HAP-1 (cell line): ENCODE data around the gene ADGRF5.

Experiments used
- DNase-seq, 2 experiments: peaks; one replicate each; pipeline ENCODE4 v3.0.0-alpha.2; 2016 to 2020; ENCODE audit warnings: low spot score in 2 of 2
- H3K27me3 ChIP-seq: fragments of 250-450 bp; sonication (Bioruptor Pico); 2 replicates; pipeline ENCODE4 v1.5.1; 2020; ENCODE audit warnings: low read depth, mild to moderate bottlenecking, moderate library complexity
- H3K36me3 ChIP-seq: fragments of 250-450 bp; sonication (Bioruptor Pico); replicated peaks from 2 replicates; pipeline ENCODE4 v1.5.1; 2020; ENCODE audit warnings: mild to moderate bottlenecking
- H3K4me1 ChIP-seq: fragments of 250-450 bp; sonication (Bioruptor Pico); 2 replicates; pipeline ENCODE4 v1.5.1; 2020; ENCODE audit warnings: mild to moderate bottlenecking
- H3K4me3 ChIP-seq: fragments of 250-450 bp; sonication (Bioruptor Pico); 2 replicates; pipeline ENCODE4 v1.5.1; 2020; ENCODE audit warnings: mild to moderate bottlenecking, moderate library complexity
- H3K9me3 ChIP-seq: fragments of 250-450 bp; sonication (Bioruptor Pico); 2 replicates; pipeline ENCODE4 v1.5.1; 2020; ENCODE audit warnings: mild to moderate bottlenecking, moderate library complexity
- in situ Hi-C: fragments of 300-500 bp; cut with MboI; formaldehyde crosslinking; loops from 3 replicates; pipeline ENCODE4 v1.14.3; 2020; ENCODE audit warnings: low sequenced_read_pairs, inconsistent platforms, mixed read lengths

Gene ADGRF5, protein sequence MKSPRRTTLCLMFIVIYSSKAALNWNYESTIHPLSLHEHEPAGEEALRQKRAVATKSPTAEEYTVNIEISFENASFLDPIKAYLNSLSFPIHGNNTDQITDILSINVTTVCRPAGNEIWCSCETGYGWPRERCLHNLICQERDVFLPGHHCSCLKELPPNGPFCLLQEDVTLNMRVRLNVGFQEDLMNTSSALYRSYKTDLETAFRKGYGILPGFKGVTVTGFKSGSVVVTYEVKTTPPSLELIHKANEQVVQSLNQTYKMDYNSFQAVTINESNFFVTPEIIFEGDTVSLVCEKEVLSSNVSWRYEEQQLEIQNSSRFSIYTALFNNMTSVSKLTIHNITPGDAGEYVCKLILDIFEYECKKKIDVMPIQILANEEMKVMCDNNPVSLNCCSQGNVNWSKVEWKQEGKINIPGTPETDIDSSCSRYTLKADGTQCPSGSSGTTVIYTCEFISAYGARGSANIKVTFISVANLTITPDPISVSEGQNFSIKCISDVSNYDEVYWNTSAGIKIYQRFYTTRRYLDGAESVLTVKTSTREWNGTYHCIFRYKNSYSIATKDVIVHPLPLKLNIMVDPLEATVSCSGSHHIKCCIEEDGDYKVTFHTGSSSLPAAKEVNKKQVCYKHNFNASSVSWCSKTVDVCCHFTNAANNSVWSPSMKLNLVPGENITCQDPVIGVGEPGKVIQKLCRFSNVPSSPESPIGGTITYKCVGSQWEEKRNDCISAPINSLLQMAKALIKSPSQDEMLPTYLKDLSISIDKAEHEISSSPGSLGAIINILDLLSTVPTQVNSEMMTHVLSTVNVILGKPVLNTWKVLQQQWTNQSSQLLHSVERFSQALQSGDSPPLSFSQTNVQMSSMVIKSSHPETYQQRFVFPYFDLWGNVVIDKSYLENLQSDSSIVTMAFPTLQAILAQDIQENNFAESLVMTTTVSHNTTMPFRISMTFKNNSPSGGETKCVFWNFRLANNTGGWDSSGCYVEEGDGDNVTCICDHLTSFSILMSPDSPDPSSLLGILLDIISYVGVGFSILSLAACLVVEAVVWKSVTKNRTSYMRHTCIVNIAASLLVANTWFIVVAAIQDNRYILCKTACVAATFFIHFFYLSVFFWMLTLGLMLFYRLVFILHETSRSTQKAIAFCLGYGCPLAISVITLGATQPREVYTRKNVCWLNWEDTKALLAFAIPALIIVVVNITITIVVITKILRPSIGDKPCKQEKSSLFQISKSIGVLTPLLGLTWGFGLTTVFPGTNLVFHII (N-terminal part only)

DNA sequence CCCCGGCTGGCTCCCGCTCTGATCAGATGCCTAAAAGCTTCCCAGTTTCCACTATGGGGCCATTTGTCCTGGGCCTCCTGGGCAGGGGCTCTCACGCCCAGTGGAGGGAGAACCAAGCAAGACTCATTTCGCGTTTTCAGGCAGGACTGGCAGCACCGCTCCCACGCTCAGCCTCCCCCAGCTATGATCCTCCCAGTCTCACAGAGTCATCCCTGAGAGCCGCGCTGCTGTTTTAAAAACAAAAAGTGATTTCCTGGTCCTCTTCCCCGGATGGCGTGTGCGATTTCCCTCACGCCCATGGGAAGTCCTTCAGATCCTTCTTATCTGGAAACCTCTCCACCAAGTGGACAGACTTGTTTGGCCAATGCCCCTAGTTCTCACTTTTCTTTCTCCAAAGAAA, at the start of gene ADGRF5:
Gene ADGRF5 (minus strand): TSS at position 208 of the 400 bp plus-strand sequence. CDS start 15,176 bp downstream, outside the sequence.
- no peak within 1 kb of the TSS for H3K4me3 ChIP-seq
- H3K27me3 ChIP-seq, result no peaks in the 10 kb centered on the region
- DNase-seq, result no peak
- no peaks in the 10 kb centered on the region for H3K9me3 ChIP-seq
- H3K4me1 ChIP-seq, result no peaks in the 10 kb centered on the region
- no peaks in the 10 kb centered on the region for H3K36me3 ChIP-seq
- in situ Hi-C loops, result no loop called here

DNA sequence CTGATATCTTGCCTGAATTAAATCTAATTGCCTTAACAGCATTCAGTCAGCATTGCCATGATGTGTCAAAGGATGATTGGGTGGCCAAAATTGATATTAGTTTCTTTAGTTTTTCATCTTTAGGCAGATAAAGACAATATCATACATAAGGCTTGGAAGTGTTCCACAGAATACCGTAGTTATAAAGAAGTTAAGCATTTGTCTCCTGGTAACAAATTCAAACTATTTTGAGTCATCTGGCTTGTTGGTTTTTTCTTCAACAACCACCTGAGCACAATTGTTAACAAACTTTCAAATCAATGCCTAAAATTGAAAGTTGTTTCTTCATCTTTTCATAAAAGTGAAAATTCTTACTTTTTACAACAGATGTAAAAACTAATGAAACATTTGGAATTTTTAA, 47.5 kb upstream of the ADGRF5 start:
- in situ Hi-C loops, result no loop called here
- H3K9me3 ChIP-seq, result no peaks in the 10 kb centered on the region
- H3K4me1 ChIP-seq, result no peaks in the 10 kb centered on the region
- H3K27me3 ChIP-seq, result no peaks in the 10 kb centered on the region
- H3K4me3 ChIP-seq, result no peak overlapping the region
- no peak for DNase-seq
- no peaks in the 10 kb centered on the region for H3K36me3 ChIP-seq

- Histone ChIP-seq H3K36me3 (no peaks in the 10 kb centered on the region), H3K27me3 (no peaks in the 10 kb centered on the region), H3K9me3 (no peaks in the 10 kb centered on the region), H3K4me3 (no peak overlapping the region), H3K4me1 (no peaks in the 10 kb centered on the region)
- in situ Hi-C loops, result no loop called here
- no peak for DNase-seq
Observed at GRCh38 chr6:46967826-46968349, 46.1 kb upstream of the ADGRF5 start.

GRCh38 chr6:46964716-46965519, 43.2 kb upstream of the ADGRF5 start:
- Histone ChIP-seq H3K4me1 (no peaks in the 10 kb centered on the region), H3K4me3 (no peak overlapping the region), H3K27me3 (no peaks in the 10 kb centered on the region), H3K36me3 (no peaks in the 10 kb centered on the region), H3K9me3 (no peaks in the 10 kb centered on the region)
- DNase-seq, result no peak
- in situ Hi-C loops, result no loop called here

DNA sequence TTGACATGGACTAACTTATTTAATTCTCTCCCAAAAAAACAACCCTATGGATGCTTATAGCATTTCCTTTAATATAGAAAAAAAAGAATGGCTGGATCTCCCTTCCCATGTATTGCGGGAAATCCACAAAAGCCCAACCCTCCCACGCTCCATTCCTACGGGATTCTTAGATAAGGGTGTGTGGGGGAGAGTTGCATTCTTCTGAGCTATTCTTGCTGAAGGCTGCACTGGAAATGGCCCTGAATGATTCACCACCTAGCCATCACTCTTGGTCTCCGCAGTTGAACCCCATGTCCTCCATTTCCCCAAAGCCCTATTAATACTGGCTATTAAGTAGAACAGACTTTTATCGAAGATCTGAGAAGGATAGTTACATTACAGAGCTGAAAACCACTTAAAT, 41.9 kb upstream of the ADGRF5 start:
- no peaks in the 10 kb centered on the region for H3K36me3 ChIP-seq
- no peaks in the 10 kb centered on the region for H3K9me3 ChIP-seq
- H3K4me3 ChIP-seq, result no peak overlapping the region
- no peaks in the 10 kb centered on the region for H3K27me3 ChIP-seq
- H3K4me1 ChIP-seq, result no peaks in the 10 kb centered on the region
- in situ Hi-C loops, result no loop called here
- no peak for DNase-seq

DNA sequence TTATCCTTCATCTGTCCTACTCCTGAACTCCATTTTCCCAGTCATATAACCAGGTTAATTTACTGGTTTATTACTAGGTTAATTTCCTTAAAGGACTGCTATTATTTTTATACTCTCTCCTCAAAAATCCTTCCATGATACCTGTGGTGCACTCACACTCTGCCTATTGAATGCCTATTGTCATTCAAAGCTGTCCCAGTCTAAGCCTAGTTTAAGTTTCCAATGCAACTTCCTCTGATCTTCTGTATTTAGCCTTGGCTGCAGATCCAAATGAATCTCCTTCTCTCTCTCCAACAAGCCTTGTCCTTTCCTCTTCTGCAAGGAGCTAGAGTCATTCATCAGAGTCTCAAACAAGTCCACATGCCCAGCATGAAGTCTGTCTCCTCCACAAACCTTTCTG, 41.3 kb upstream of the ADGRF5 start:
- Histone ChIP-seq H3K36me3 (no peaks in the 10 kb centered on the region), H3K9me3 (no peaks in the 10 kb centered on the region), H3K27me3 (no peaks in the 10 kb centered on the region), H3K4me3 (no peak overlapping the region), H3K4me1 (no peaks in the 10 kb centered on the region)
- DNase-seq, result no peak
- in situ Hi-C loops, result no loop called here

DNA sequence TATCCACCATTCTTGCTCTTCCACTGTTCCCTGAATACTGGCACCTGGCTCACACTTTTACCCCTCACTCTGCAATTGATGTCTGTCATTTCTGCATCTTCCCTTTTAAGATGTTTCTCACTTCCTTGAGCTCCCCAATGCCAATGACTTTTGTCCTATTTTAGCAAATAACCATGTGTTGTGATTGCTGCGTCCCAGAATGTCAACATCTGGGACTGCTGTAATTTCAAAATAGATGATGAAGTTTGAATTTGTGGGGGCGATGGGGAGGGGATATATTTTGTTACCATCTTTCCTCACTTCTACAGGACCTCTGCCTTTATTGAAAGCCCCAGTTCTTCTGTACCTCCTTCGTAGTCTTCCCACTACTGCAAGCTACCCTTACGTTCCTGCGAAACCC, 40.0 kb upstream of the ADGRF5 start:
- in situ Hi-C loops, result no loop called here
- H3K27me3 ChIP-seq, result no peaks in the 10 kb centered on the region

DNA sequence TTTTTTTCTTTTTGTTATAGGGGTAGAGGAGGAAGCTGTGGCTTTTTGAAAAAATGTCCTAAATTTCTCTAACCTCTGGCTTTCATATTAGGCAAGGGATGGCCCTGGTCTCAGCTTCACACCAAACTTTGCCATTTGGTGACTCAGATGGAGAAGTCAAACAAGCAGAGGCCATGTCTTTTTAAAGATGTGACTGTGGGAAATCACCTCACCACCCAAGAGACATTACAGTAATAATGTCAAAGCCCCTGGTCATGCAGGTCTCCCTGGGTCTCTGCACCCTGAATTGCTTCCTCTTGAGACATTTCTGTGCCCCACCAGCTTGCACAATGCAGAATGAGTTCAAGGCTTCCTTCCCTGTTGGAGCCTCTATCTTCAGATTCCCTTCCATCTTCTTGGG, 39.5 kb upstream of the ADGRF5 start:
- H3K27me3 ChIP-seq, result no peaks in the 10 kb centered on the region
- H3K36me3 ChIP-seq, result no peaks in the 10 kb centered on the region
- in situ Hi-C loops, result no loop called here
- no peaks in the 10 kb centered on the region for H3K4me1 ChIP-seq
- H3K4me3 ChIP-seq, result no peak overlapping the region
- H3K9me3 ChIP-seq, result no peaks in the 10 kb centered on the region
- DNase-seq, result no peak

More for the DNA sequence above, 40.0 kb upstream of the ADGRF5 start:
- no peak for DNase-seq
- Histone ChIP-seq H3K36me3 (no peaks in the 10 kb centered on the region), H3K4me1 (no peaks in the 10 kb centered on the region), H3K9me3 (no peaks in the 10 kb centered on the region), H3K4me3 (no peak overlapping the region)

DNA sequence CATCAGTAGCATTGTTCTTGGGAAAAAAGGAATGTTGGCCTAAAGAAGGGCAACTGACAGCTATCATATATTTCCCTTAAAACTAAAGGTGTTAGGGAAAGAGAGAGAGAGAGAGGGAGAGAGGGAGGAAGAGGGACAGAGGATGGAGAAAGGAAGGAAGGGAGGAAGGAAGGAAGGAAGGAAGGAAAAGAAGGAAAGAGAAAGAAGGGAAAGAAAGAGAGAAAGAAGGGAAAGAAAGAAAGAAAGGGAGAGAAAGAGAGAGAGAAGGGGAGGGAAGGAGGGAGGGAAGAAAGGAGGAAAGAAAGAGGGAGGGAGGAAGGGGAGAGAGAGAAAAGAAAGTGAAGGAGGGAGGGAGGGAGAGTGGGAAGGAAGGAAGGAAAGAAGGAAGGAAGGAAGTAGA, 37.7 kb upstream of the ADGRF5 start:
- Histone ChIP-seq H3K4me3 (no peak overlapping the region), H3K9me3 (no peaks in the 10 kb centered on the region), H3K36me3 (no peaks in the 10 kb centered on the region), H3K27me3 (no peaks in the 10 kb centered on the region), H3K4me1 (no peaks in the 10 kb centered on the region)
- no peak for DNase-seq
- in situ Hi-C loops, result no loop called here

GRCh38 chr6:46956409-46956808, 34.7 kb upstream of the ADGRF5 start:
- Histone ChIP-seq H3K4me3 (no peak overlapping the region), H3K36me3 (no peaks in the 10 kb centered on the region), H3K4me1 (no peaks in the 10 kb centered on the region), H3K27me3 (no peaks in the 10 kb centered on the region), H3K9me3 (no peaks in the 10 kb centered on the region)
- in situ Hi-C loops, result no loop called here
- DNase-seq, result no peak

DNA sequence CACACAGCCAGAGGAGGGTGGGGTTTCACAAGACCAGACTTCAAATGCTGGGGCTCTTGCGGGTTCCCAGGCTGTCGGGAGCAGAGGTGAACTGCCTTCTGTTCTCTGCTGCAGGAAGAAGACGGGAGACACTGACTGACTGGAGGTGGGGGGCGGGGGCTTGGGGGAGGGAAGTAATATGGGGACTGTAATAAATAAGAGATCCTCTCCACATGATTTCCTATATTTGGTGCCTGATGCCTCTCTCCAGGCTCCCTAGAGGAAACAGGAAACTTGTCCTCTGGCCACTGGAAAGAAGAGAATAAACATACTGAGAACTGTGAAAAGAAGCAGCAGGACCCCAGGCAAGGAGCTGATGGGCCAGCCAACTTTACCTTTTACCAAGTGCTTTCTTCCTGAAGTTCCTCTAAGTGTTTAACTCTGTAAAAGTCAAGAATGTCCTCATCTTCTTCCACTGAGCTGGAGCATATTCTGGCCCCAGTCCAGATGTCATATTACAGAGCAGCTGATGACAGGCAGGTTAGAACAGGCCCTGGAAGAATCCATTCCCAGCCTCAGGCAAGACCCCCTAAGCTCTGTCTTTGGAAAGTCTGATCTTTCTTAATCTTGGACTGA, 33.2 kb upstream of the ADGRF5 start:
- H3K27me3 ChIP-seq, result no peaks in the 10 kb centered on the region
- no peak for DNase-seq
- in situ Hi-C loops, result no loop called here

GRCh38 chr6:46953921-46954320, 32.2 kb upstream of the ADGRF5 start:
- H3K4me1 ChIP-seq, result no peaks in the 10 kb centered on the region
- no peak overlapping the region for H3K4me3 ChIP-seq
- no peak for DNase-seq
- no peaks in the 10 kb centered on the region for H3K36me3 ChIP-seq
- H3K9me3 ChIP-seq, result no peaks in the 10 kb centered on the region
- in situ Hi-C loops, result no loop called here
- no peaks in the 10 kb centered on the region for H3K27me3 ChIP-seq

More for the DNA sequence above, 33.2 kb upstream of the ADGRF5 start:
- Histone ChIP-seq H3K4me1 (no peaks in the 10 kb centered on the region), H3K4me3 (no peak overlapping the region), H3K36me3 (no peaks in the 10 kb centered on the region), H3K9me3 (no peaks in the 10 kb centered on the region)
